Measurements from ENCODE around the gene HSD11B2.

HSD11B2 gene

GRCh38 chr16:67456391-67457081, 25.6 kb downstream of the HSD11B2 start:
- Histone ChIP-seq H3K4me2 (ENCODE audit: low read length) (no peak overlapping the region), H3K27ac (ENCODE audit: low read depth, low read length) (no peak overlapping the region), H3K4me3 (ENCODE audit: low read length) (no peak overlapping the region), H3K27me3 (ENCODE audit: control insufficient read depth, low read length) (no peaks in the 10 kb centered on the region), H3K9me2 (replicated peaks; ENCODE audit: control insufficient read depth, low read length) (no peaks in the 10 kb centered on the region), H3K4me1 (ENCODE audit: control insufficient read depth, low read length) (no peaks in the 10 kb centered on the region), H4K20me1 (ENCODE audit: control insufficient read depth, insufficient read depth, low read depth, low read length) (no peaks in the 10 kb centered on the region), H3K36me3 (ENCODE audit: control insufficient read depth, low read length) (peaks cover 3% of the 10 kb centered on the region; the same call in 1 of the 2 replicates), H3K9me3 (ENCODE audit: control insufficient read depth, insufficient read depth, low read length) (no peaks in the 10 kb centered on the region), H3F3A (ENCODE audit: control insufficient read depth, insufficient read depth) (no peaks in the 10 kb centered on the region), H3K79me2 (ENCODE audit: control insufficient read depth, low read length) (peaks cover 3% of the 10 kb centered on the region; the same call in 1 of the 2 replicates)
- TF ChIP-seq CTCF (IDR thresholded peaks at IDR 0.05; ENCODE audit: low read depth, low read length, poor library complexity, severe bottlenecking) (peak; percentile 50), EZH2phosphoT487 (IDR thresholded peaks at IDR 0.05; ENCODE audit: borderline replicate concordance, low read length) (no peak)

GRCh38 chr16:67457611-67458010, 26.7 kb downstream of the HSD11B2 start:
- Histone ChIP-seq H3K27ac (ENCODE audit: low read depth, low read length) (no peak overlapping the region), H3F3A (ENCODE audit: control insufficient read depth, insufficient read depth) (no peaks in the 10 kb centered on the region), H3K9me2 (replicated peaks; ENCODE audit: control insufficient read depth, low read length) (no peaks in the 10 kb centered on the region), H4K20me1 (ENCODE audit: control insufficient read depth, insufficient read depth, low read depth, low read length) (no peaks in the 10 kb centered on the region), H3K36me3 (ENCODE audit: control insufficient read depth, low read length) (peaks cover 3% of the 10 kb centered on the region; the same call in 1 of the 2 replicates), H3K4me3 (ENCODE audit: low read length) (no peak overlapping the region), H3K27me3 (ENCODE audit: control insufficient read depth, low read length) (no peaks in the 10 kb centered on the region), H3K4me1 (ENCODE audit: control insufficient read depth, low read length) (no peaks in the 10 kb centered on the region), H3K4me2 (ENCODE audit: low read length) (no peak overlapping the region), H3K9me3 (ENCODE audit: control insufficient read depth, insufficient read depth, low read length) (no peaks in the 10 kb centered on the region), H3K79me2 (ENCODE audit: control insufficient read depth, low read length) (peaks cover 3% of the 10 kb centered on the region)
- TF ChIP-seq CTCF (IDR thresholded peaks at IDR 0.05; ENCODE audit: low read depth, low read length, poor library complexity, severe bottlenecking) (no peak), EZH2phosphoT487 (IDR thresholded peaks at IDR 0.05; ENCODE audit: borderline replicate concordance, low read length) (no peak)

GRCh38 chr16:67458121-67458641, 27.3 kb downstream of the HSD11B2 start:
- peaks cover 3% of the 10 kb centered on the region; the same call in 1 of the 2 replicates for H3K36me3 ChIP-seq (ENCODE audit: control insufficient read depth, low read length)
- H3K27ac ChIP-seq (ENCODE audit: low read depth, low read length) = no peak overlapping the region
- TF ChIP-seq CTCF (IDR thresholded peaks at IDR 0.05; ENCODE audit: low read depth, low read length, poor library complexity, severe bottlenecking) (no peak), EZH2phosphoT487 (IDR thresholded peaks at IDR 0.05; ENCODE audit: borderline replicate concordance, low read length) (no peak)
- no peaks in the 10 kb centered on the region for H3K9me3 ChIP-seq (ENCODE audit: control insufficient read depth, insufficient read depth, low read length)
- H3K9me2 ChIP-seq (replicated peaks; ENCODE audit: control insufficient read depth, low read length) = no peaks in the 10 kb centered on the region
- no peak overlapping the region for H3K4me3 ChIP-seq (ENCODE audit: low read length)
- no peaks in the 10 kb centered on the region for H3F3A ChIP-seq (ENCODE audit: control insufficient read depth, insufficient read depth)
- peaks cover 9% of the 10 kb centered on the region for H3K79me2 ChIP-seq (ENCODE audit: control insufficient read depth, low read length)
- no peaks in the 10 kb centered on the region for H4K20me1 ChIP-seq (ENCODE audit: control insufficient read depth, insufficient read depth, low read depth, low read length)
- no peak overlapping the region for H3K4me2 ChIP-seq (ENCODE audit: low read length)
- no peaks in the 10 kb centered on the region for H3K27me3 ChIP-seq (ENCODE audit: control insufficient read depth, low read length)
- H3K4me1 ChIP-seq (ENCODE audit: control insufficient read depth, low read length) = no peaks in the 10 kb centered on the region

Measured in DOHH2 (cell line).